ENCODE results near the gene IFIT2. TPM values are rescaled to one million over a fixed set of nuclear protein-coding genes. Genes with fewer than 3 reads are reported as not detected.
"Not testable (repeated sequence)": the region's sequence is repeated elsewhere in the genome, so short reads cannot be mapped to it uniquely, and the experiment has no call there.

IFIT2 gene
- polyA plus RNA-seq, 3 donors = 9.7 to 25.2 (median 15.5) TPM

- peaks cover 0 to 6% (median 3%) of the 10 kb centered on the region in 7 donors for H3K9me3 Mint-ChIP-seq
- H3K4me3 Mint-ChIP-seq = no peak overlapping the region
- no peaks in the 10 kb centered on the region for H3K27me3 ChIP-seq (ENCODE audit: control insufficient read depth in 2 of 2, insufficient read depth in 2 of 2, low read length in 2 of 2)
- H3K9ac ChIP-seq (ENCODE audit: insufficient read depth, low read length, poor library complexity, severe bottlenecking) = no peak overlapping the region
- no peak for DNase-seq
- H2AFZ ChIP-seq (ENCODE audit: insufficient read depth, low read depth, low read length, poor library complexity, severe bottlenecking) = no peak overlapping the region
- H3K79me2 ChIP-seq (ENCODE audit: insufficient read depth, low read length) = no peaks in the 10 kb centered on the region
- intact Hi-C loops (cut with micrococcal nuclease) = no loop called here
- peaks cover 0 to 1% (median 0%) of the 10 kb centered on the region in 3 donors for H3K27me3 Mint-ChIP-seq (ENCODE audit: low read depth in 3 of 3)
- no peaks in the 10 kb centered on the region for H3K4me1 ChIP-seq (ENCODE audit: control insufficient read depth in 1 of 2, insufficient read depth in 2 of 2, low read length in 2 of 2)
- H3K27ac Mint-ChIP-seq = no peak overlapping the region
- H3K36me3 ChIP-seq (replicated peaks in 1 of 2; ENCODE audit: control insufficient read depth in 1 of 2, insufficient read depth in 2 of 2, low read length in 2 of 2) = no peaks in the 10 kb centered on the region
- H3K36me3 Mint-ChIP-seq = no peaks in the 10 kb centered on the region
- H3K27ac ChIP-seq (ENCODE audit: low read depth in 1 of 2, low read length in 2 of 2) = no peak overlapping the region
- no peak for TF ChIP-seq CTCF (IDR thresholded peaks at IDR 0.05)
- peaks cover 1% of the 10 kb centered on the region for H3K4me1 Mint-ChIP-seq
- no peaks in the 10 kb centered on the region for H3K9me3 ChIP-seq (replicated peaks in 1 of 2; ENCODE audit: control insufficient read depth in 1 of 2, insufficient read depth in 1 of 2, low read length in 2 of 2)
- H3K4me2 ChIP-seq (replicated peaks; ENCODE audit: extremely low read depth, low read length, poor library complexity, severe bottlenecking) = no peak overlapping the region
- H4K20me1 ChIP-seq (ENCODE audit: insufficient read depth, low read length) = no peaks in the 10 kb centered on the region
- no peak overlapping the region for H3K4me3 ChIP-seq (replicated peaks in 1 of 3; ENCODE audit: low read depth in 2 of 3, low read length in 3 of 3)
Observed at GRCh38 chr10:89314676-89315075, 12.8 kb downstream of the IFIT2 start.

- H2AFZ ChIP-seq (ENCODE audit: insufficient read depth, low read depth, low read length, poor library complexity, severe bottlenecking); H3K4me1 ChIP-seq (ENCODE audit: control insufficient read depth in 1 of 2, insufficient read depth in 2 of 2, low read length in 2 of 2); H3K79me2 ChIP-seq (ENCODE audit: insufficient read depth, low read length); DNase-seq; H3K27ac ChIP-seq (ENCODE audit: low read depth in 1 of 2, low read length in 2 of 2); H4K20me1 ChIP-seq (ENCODE audit: insufficient read depth, low read length); H3K4me1 Mint-ChIP-seq; H3K9ac ChIP-seq (ENCODE audit: insufficient read depth, low read length, poor library complexity, severe bottlenecking); H3K9me3 Mint-ChIP-seq; H3K36me3 ChIP-seq (replicated peaks in 1 of 2; ENCODE audit: control insufficient read depth in 1 of 2, insufficient read depth in 2 of 2, low read length in 2 of 2); H3K27ac Mint-ChIP-seq; H3K27me3 ChIP-seq (ENCODE audit: control insufficient read depth in 2 of 2, insufficient read depth in 2 of 2, low read length in 2 of 2); H3K4me3 Mint-ChIP-seq; H3K27me3 Mint-ChIP-seq (ENCODE audit: low read depth in 3 of 3); H3K4me2 ChIP-seq (replicated peaks; ENCODE audit: extremely low read depth, low read length, poor library complexity, severe bottlenecking); H3K9me3 ChIP-seq (replicated peaks in 1 of 2; ENCODE audit: control insufficient read depth in 1 of 2, insufficient read depth in 1 of 2, low read length in 2 of 2); H3K36me3 Mint-ChIP-seq; intact Hi-C loops (cut with micrococcal nuclease); H3K4me3 ChIP-seq (replicated peaks in 1 of 3; ENCODE audit: low read depth in 2 of 3, low read length in 3 of 3): not testable (repeated sequence)
- WGBS (ENCODE audit: insufficient coverage) = 100% methylated on average over 1 of the region's 4 CpGs
Observed at GRCh38 chr10:89318047-89318446, 16.2 kb downstream of the IFIT2 start.

GRCh38 chr10:89325081-89325480, 23.2 kb downstream of the IFIT2 start:
- H3K4me1 Mint-ChIP-seq = peaks cover 32% of the 10 kb centered on the region
- H3K27ac Mint-ChIP-seq; H3K9me3 Mint-ChIP-seq; H3K27ac ChIP-seq (ENCODE audit: low read depth in 1 of 2, low read length in 2 of 2); intact Hi-C loops (cut with micrococcal nuclease); H3K4me3 Mint-ChIP-seq; H3K4me3 ChIP-seq (replicated peaks in 1 of 3; ENCODE audit: low read depth in 2 of 3, low read length in 3 of 3); H3K9me3 ChIP-seq (replicated peaks in 1 of 2; ENCODE audit: control insufficient read depth in 1 of 2, insufficient read depth in 1 of 2, low read length in 2 of 2); H3K36me3 Mint-ChIP-seq; DNase-seq; H3K36me3 ChIP-seq (replicated peaks in 1 of 2; ENCODE audit: control insufficient read depth in 1 of 2, insufficient read depth in 2 of 2, low read length in 2 of 2); H3K27me3 ChIP-seq (ENCODE audit: control insufficient read depth in 2 of 2, insufficient read depth in 2 of 2, low read length in 2 of 2); H2AFZ ChIP-seq (ENCODE audit: insufficient read depth, low read depth, low read length, poor library complexity, severe bottlenecking); H4K20me1 ChIP-seq (ENCODE audit: insufficient read depth, low read length); H3K4me2 ChIP-seq (replicated peaks; ENCODE audit: extremely low read depth, low read length, poor library complexity, severe bottlenecking); H3K9ac ChIP-seq (ENCODE audit: insufficient read depth, low read length, poor library complexity, severe bottlenecking); H3K27me3 Mint-ChIP-seq (ENCODE audit: low read depth in 3 of 3): not testable (repeated sequence)
- Histone ChIP-seq H3K4me1 (ENCODE audit: control insufficient read depth in 1 of 2, insufficient read depth in 2 of 2, low read length in 2 of 2) (peaks cover 26 to 29% of the 10 kb centered on the region in 2 donors), H3K79me2 (ENCODE audit: insufficient read depth, low read length) (peaks cover 15% of the 10 kb centered on the region)

GRCh38 chr10:89325856-89326255, 24.0 kb downstream of the IFIT2 start:
- DNase-seq; H3K9me3 ChIP-seq (replicated peaks in 1 of 2; ENCODE audit: control insufficient read depth in 1 of 2, insufficient read depth in 1 of 2, low read length in 2 of 2); H3K4me3 ChIP-seq (replicated peaks in 1 of 3; ENCODE audit: low read depth in 2 of 3, low read length in 3 of 3); H3K4me3 Mint-ChIP-seq; H3K36me3 Mint-ChIP-seq; H4K20me1 ChIP-seq (ENCODE audit: insufficient read depth, low read length); H3K27me3 ChIP-seq (ENCODE audit: control insufficient read depth in 2 of 2, insufficient read depth in 2 of 2, low read length in 2 of 2); H3K9me3 Mint-ChIP-seq; H3K9ac ChIP-seq (ENCODE audit: insufficient read depth, low read length, poor library complexity, severe bottlenecking); intact Hi-C loops (cut with micrococcal nuclease); H3K36me3 ChIP-seq (replicated peaks in 1 of 2; ENCODE audit: control insufficient read depth in 1 of 2, insufficient read depth in 2 of 2, low read length in 2 of 2); H2AFZ ChIP-seq (ENCODE audit: insufficient read depth, low read depth, low read length, poor library complexity, severe bottlenecking); H3K27me3 Mint-ChIP-seq (ENCODE audit: low read depth in 3 of 3); H3K27ac Mint-ChIP-seq; H3K4me2 ChIP-seq (replicated peaks; ENCODE audit: extremely low read depth, low read length, poor library complexity, severe bottlenecking); H3K27ac ChIP-seq (ENCODE audit: low read depth in 1 of 2, low read length in 2 of 2): not testable (repeated sequence)
- peaks cover 38% of the 10 kb centered on the region for H3K4me1 Mint-ChIP-seq
- Histone ChIP-seq H3K79me2 (ENCODE audit: insufficient read depth, low read length) (peaks cover 22% of the 10 kb centered on the region), H3K4me1 (ENCODE audit: control insufficient read depth in 1 of 2, insufficient read depth in 2 of 2, low read length in 2 of 2) (peaks cover 34 to 36% of the 10 kb centered on the region in 2 donors)
- WGBS (ENCODE audit: insufficient coverage) = 100% methylated on average over 1 of the region's 2 CpGs

Measured in CD14-positive monocyte (primary cell).